CD4-positive, CD25-positive, alpha-beta regulatory T cell (primary cell): ENCODE data around the gene NLN. TPM values are rescaled to one million over a fixed set of nuclear protein-coding genes. Genes with fewer than 3 reads are reported as not detected.
"Not testable (repeated sequence)": the region's sequence is repeated elsewhere in the genome, so short reads cannot be mapped to it uniquely, and the experiment has no call there.

ENCODE experiments used
- ATAC-seq, 2 donors: fragments of 150-1000 bp; cut with Tn5 transposase; one replicate each; pipeline ENCODE4 v1.10.0; 2021; ENCODE audit warnings: low read depth in 2 of 2, moderate number of reproducible peaks in 2 of 2, moderate library complexity in 1 of 2
- DNase-seq, 3 donors: peaks; one replicate each; pipeline versions ENCODE4 v3.0.0 to v3.0.0-alpha.2; 2012 to 2022; ENCODE audit warnings: mixed read lengths in 1 of 3
- H3K27ac ChIP-seq: one replicate; pipeline ENCODE4 v1.7.0; 2013; ENCODE audit warnings: mild to moderate bottlenecking, low read length; ENCODE audit not compliant: insufficient read depth, poor library complexity, severe bottlenecking
- H3K27me3 ChIP-seq: one replicate; pipeline ENCODE4 v1.7.0; 2013; ENCODE audit warnings: low read length; ENCODE audit not compliant: control insufficient read depth, insufficient read depth
- H3K36me3 ChIP-seq: one replicate; pipeline ENCODE4 v1.7.0; 2013; ENCODE audit warnings: mild to moderate bottlenecking, low read length, moderate library complexity; ENCODE audit not compliant: control insufficient read depth, insufficient read depth
- H3K4me1 ChIP-seq: 2 replicates; pipeline ENCODE4 v1.7.0; 2013; ENCODE audit warnings: mild to moderate bottlenecking, low read length; ENCODE audit not compliant: insufficient read depth, control insufficient read depth, poor library complexity, severe bottlenecking
- H3K4me3 ChIP-seq: one replicate; pipeline ENCODE4 v1.7.0; 2013; ENCODE audit warnings: low read depth, mild to moderate bottlenecking, low read length, moderate library complexity
- H3K9me3 ChIP-seq, 2 experiments: 1 replicate in 1 of 2; 2 replicates in 1 of 2; pipeline ENCODE4 v1.7.0; 2013; ENCODE audit warnings: low read length in 2 of 2, mild to moderate bottlenecking in 1 of 2, moderate library complexity in 1 of 2; ENCODE audit not compliant: control insufficient read depth in 2 of 2
- H3K27ac Mint-ChIP-seq, 3 donors: one replicate each; pipeline ENCODE4 v1.8.0; 2020 to 2022; ENCODE audit warnings: mild to moderate bottlenecking in 3 of 3, mixed read lengths in 3 of 3, moderate library complexity in 2 of 3
- H3K27me3 Mint-ChIP-seq: one replicate; pipeline ENCODE4 v1.8.0; 2022; ENCODE audit warnings: mild to moderate bottlenecking, mixed read lengths
- H3K36me3 Mint-ChIP-seq: one replicate; pipeline ENCODE4 v1.8.0; 2020; ENCODE audit warnings: mixed read lengths
- H3K4me1 Mint-ChIP-seq, 4 donors: one replicate each; pipeline ENCODE4 v1.8.0; 2020 to 2022; ENCODE audit warnings: mixed read lengths in 4 of 4, mild to moderate bottlenecking in 1 of 4
- H3K4me3 Mint-ChIP-seq, 4 donors: one replicate each; pipeline ENCODE4 v1.8.0; 2020 to 2022; ENCODE audit warnings: mild to moderate bottlenecking in 4 of 4, mixed read lengths in 4 of 4, moderate library complexity in 3 of 4
- H3K9me3 Mint-ChIP-seq, 7 donors: one replicate each; pipeline ENCODE4 v1.8.0; 2020 to 2022; ENCODE audit warnings: mixed read lengths in 7 of 7, mild to moderate bottlenecking in 3 of 7, moderate library complexity in 2 of 7
- polyA plus RNA-seq, 4 donors: library from polyadenylated mRNA; unstranded; fragments of 300-500 nt; fragmentation: Illumina TruSeq; gene quantifications; one replicate each; pipeline ENCODE4 v1.2.3, GENCODE V29; 2021
- total RNA-seq: library from RNA; stranded (reverse); gene quantifications from one replicate; pipeline ENCODE4 v1.2.3, GENCODE V29; 2022

The NLN gene
- total and polyA plus RNA-seq, 5 donors from 2014 or later: 0.65 to 2.0 (median 1.7) TPM

DNA sequence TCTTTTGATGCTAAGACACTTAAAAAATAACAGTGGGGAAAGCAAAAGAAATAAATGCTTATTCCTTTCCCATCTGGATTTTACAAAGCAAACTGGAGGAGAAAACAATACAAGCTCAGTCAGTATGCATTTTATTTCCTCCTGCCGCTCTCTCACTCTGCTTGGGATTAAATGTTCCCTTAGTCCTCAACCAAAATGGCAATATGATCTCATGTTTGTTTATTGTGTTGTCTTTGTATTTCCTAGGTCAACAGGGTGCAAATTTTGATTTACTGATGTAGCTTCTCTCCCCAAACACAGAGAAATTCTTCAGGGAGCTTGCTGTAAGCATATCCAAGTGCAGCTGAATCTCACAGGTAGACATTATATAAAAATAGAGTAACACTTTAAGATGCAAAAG lies 112.3 kb downstream of the NLN start:
- no peak for DNase-seq
- Histone ChIP-seq H3K4me3 (no peak overlapping the region), H3K27me3 (no peaks in the 10 kb centered on the region), H3K4me1 (no peaks in the 10 kb centered on the region), H3K36me3 (no peaks in the 10 kb centered on the region), H3K9me3 (no peaks in the 10 kb centered on the region), H3K27ac (no peak overlapping the region)
- Mint-ChIP-seq H3K36me3 (no peaks in the 10 kb centered on the region), H3K27ac (no peak overlapping the region), H3K9me3 (peaks cover 0 to 1% (median 0%) of the 10 kb centered on the region in 7 donors), H3K27me3 (no peaks in the 10 kb centered on the region), H3K4me3 (no peak overlapping the region), H3K4me1 (no peaks in the 10 kb centered on the region)
- no peak for ATAC-seq

DNA sequence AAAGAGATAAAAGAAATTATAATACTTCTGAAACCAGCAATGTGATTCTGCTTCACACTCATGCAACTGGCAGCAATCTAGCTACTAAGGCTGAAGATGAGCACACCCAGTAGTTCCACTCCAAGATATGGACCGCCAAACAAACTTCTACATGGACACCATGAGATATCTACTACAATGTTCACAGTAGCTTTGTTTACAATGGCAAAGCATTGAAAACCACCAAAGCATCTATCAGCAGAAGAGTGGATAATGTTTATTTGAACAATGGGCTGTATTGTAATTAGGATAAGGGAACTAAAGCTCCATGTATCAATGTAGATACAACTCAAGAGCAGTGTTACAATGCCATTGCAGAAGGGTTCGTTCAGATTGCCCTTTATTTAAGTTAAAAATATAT lies 113.2 kb downstream of the NLN start:
- peaks cover 0 to 1% (median 0%) of the 10 kb centered on the region in 7 donors for H3K9me3 Mint-ChIP-seq
- Histone ChIP-seq H3K4me3 (no peak overlapping the region), H3K4me1 (no peaks in the 10 kb centered on the region), H3K36me3 (no peaks in the 10 kb centered on the region), H3K9me3 (no peaks in the 10 kb centered on the region), H3K27ac (no peak overlapping the region), H3K27me3 (no peaks in the 10 kb centered on the region)
- H3K27ac Mint-ChIP-seq: no peak overlapping the region
- no peak overlapping the region for H3K4me3 Mint-ChIP-seq
- H3K27me3 Mint-ChIP-seq: no peaks in the 10 kb centered on the region
- DNase-seq (no peak), ATAC-seq (no peak)
- peaks cover 0 to 2% (median 0%) of the 10 kb centered on the region in 4 donors for H3K4me1 Mint-ChIP-seq
- no peaks in the 10 kb centered on the region for H3K36me3 Mint-ChIP-seq

DNA sequence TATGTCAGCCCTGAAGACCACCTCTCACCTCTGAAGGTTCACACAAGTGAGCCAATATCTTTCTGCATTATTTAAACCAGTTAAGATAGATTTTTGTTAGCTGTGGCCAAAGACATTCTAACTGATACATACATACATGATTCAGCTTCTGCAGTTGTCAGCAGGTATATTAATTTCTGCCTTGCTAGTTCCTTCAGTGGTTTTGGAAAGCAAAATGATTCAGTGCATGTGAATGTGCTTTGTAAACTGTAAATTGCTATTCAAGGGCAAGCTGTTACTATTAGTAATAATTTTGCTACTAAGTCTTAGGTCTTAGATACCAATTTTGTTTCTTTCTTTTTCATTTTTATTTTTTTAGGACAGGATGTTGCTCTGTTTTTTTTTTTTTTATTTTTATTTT lies 115.1 kb downstream of the NLN start:
- no peak overlapping the region for H3K4me3 ChIP-seq
- Mint-ChIP-seq H3K27me3 (no peaks in the 10 kb centered on the region), H3K9me3 (peaks cover 0 to 1% (median 0%) of the 10 kb centered on the region in 7 donors), H3K27ac (no peak overlapping the region), H3K4me1 (peaks cover 0 to 3% (median 0%) of the 10 kb centered on the region in 4 donors), H3K4me3 (no peak overlapping the region), H3K36me3 (no peaks in the 10 kb centered on the region)
- no peaks in the 10 kb centered on the region for H3K27me3 ChIP-seq
- no peak overlapping the region for H3K27ac ChIP-seq
- DNase-seq: no peak
- H3K9me3 ChIP-seq: no peaks in the 10 kb centered on the region
- no peaks in the 10 kb centered on the region for H3K36me3 ChIP-seq
- H3K4me1 ChIP-seq: no peaks in the 10 kb centered on the region
- no peak for ATAC-seq

DNA sequence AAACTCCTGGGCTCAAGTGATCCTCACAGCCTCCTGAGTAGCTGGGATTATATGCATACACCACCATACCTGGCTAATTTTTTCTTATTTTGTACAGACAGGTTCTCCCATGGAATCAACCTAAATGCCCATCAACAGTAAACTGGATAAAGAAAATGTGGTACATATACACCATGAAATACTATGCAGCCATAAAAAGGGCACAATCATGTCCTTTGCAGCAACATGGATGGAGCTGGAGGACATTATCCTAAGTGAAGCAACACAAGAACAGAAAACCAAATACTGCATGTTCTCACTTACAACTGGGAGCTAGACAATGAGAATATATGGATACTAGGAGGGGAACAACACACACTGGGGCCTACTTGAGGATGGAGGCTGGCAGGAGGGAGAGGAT lies 117.2 kb downstream of the NLN start:
- not testable (repeated sequence) for H3K27ac Mint-ChIP-seq

DNA sequence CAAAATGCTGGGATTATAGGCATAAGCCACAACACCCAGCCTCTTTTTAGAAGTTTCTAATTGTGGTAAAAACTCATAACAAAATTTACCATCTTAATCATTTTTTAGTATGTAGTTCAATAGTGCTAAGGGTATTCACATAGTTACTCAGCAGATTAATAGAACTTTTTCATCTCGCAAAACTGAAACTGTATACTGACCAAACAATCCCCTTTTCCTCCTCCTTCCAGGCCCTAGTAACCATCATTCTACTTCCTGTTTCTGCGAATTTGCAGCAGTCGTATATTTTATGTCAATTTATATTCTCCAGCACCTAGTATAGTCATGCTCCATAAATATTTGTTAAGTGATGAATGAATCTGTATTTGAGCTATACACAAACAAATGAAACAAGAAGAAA lies 118.1 kb downstream of the NLN start:
- Histone ChIP-seq H3K4me3 (no peak overlapping the region), H3K27ac (no peak overlapping the region), H3K36me3 (no peaks in the 10 kb centered on the region), H3K4me1 (no peaks in the 10 kb centered on the region), H3K27me3 (no peaks in the 10 kb centered on the region), H3K9me3 (no peaks in the 10 kb centered on the region)
- Mint-ChIP-seq H3K4me3 (no peak overlapping the region), H3K27ac (peak overlapping the region in 1 of 3 donors; percentile 30), H3K36me3 (no peaks in the 10 kb centered on the region), H3K27me3 (no peaks in the 10 kb centered on the region), H3K4me1 (peaks cover 0 to 3% (median under 1%) of the 10 kb centered on the region in 4 donors), H3K9me3 (peaks cover 0 to 1% (median 0%) of the 10 kb centered on the region in 7 donors)
- DNase-seq: no peak
- no peak for ATAC-seq

More for the DNA sequence above, 117.2 kb downstream of the NLN start:
- not testable (repeated sequence) for H3K36me3 Mint-ChIP-seq, ATAC-seq, H3K27ac ChIP-seq, DNase-seq, H3K4me1 ChIP-seq, H3K36me3 ChIP-seq, H3K27me3 ChIP-seq, H3K9me3 ChIP-seq, H3K9me3 Mint-ChIP-seq, H3K4me3 Mint-ChIP-seq, H3K27me3 Mint-ChIP-seq, H3K4me3 ChIP-seq, H3K4me1 Mint-ChIP-seq

DNA sequence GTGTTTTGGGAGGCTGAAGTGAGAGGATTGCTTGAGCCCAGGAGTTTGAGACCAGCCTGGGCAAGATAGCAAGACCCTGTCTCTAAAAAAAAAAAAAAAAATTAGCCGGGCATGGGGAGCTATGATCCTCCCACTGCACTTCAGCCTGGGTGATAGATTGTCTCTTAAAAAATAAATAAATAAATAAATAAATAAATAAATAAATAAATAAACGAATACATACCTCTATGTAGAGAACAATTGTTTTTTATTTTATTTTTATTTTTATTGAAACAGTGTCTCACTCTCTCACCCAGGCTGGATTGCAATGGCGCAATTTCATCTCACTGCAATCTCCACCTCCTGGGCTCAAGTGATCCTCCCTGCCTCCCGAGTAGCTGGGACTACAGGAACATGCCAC lies 122.8 kb downstream of the NLN start:
- not testable (repeated sequence) for H3K4me3 Mint-ChIP-seq, H3K27me3 ChIP-seq, H3K4me1 ChIP-seq, H3K9me3 Mint-ChIP-seq, H3K27ac ChIP-seq, H3K36me3 Mint-ChIP-seq, H3K9me3 ChIP-seq, DNase-seq, H3K4me3 ChIP-seq, H3K27me3 Mint-ChIP-seq, H3K4me1 Mint-ChIP-seq, H3K36me3 ChIP-seq, ATAC-seq
- H3K27ac Mint-ChIP-seq: peak overlapping the region in 1 of 3 donors; percentile 60

DNA sequence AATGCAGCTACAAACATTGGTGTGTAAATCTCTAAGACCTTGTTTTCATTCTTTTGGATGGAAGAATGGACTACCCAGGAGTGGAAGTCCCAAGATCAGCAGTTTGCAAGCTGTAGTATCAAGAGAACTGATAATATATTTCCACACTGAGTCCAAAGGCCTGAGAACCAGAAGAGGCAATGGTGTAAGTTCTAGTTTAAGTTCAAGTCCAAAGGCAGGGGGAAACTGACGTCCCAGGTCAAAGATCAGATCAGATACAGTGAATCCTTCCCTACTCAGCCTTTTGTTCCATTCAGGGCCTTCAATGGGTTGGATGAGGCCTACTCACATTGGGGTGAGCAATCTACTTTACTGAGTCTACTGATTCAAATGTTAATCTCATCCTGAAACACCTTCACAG lies 124.1 kb downstream of the NLN start:
- ATAC-seq: no peak
- H3K27me3 Mint-ChIP-seq: peaks cover 2% of the 10 kb centered on the region
- Histone ChIP-seq H3K9me3 (no peaks in the 10 kb centered on the region), H3K4me3 (no peak overlapping the region), H3K27ac (no peak overlapping the region), H3K27me3 (no peaks in the 10 kb centered on the region), H3K4me1 (no peaks in the 10 kb centered on the region), H3K36me3 (no peaks in the 10 kb centered on the region)
- H3K9me3 Mint-ChIP-seq: peaks cover 0 to 4% (median 4%) of the 10 kb centered on the region in 7 donors
- no peak for DNase-seq
- peaks cover 0 to 6% (median 4%) of the 10 kb centered on the region in 4 donors for H3K4me1 Mint-ChIP-seq
- no peaks in the 10 kb centered on the region for H3K36me3 Mint-ChIP-seq
- H3K4me3 Mint-ChIP-seq: no peak overlapping the region
- H3K27ac Mint-ChIP-seq: no peak overlapping the region

DNA sequence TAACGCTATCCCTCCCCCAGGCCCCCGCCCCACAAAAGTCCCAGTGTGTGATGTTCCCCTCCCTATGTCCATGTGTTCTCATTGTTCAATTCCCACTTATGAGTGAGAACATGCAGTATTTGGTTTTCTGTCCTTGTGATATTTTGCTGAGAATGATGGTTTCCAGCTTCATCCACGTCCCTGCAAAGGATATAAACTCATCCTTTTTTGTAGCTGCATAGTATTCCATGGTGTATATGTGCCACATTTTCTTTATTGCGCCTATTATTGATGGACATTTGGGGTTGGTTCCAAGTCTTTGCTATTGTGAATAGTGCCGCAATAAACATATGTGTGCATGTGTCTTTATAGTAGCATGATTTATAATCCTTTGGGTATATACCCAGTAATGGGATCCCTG lies 125.0 kb downstream of the NLN start:
- ATAC-seq: not testable (repeated sequence)

More for the DNA sequence above, 125.0 kb downstream of the NLN start:
- not testable (repeated sequence) for H3K36me3 Mint-ChIP-seq, H3K9me3 Mint-ChIP-seq, H3K4me1 Mint-ChIP-seq, H3K9me3 ChIP-seq, H3K4me1 ChIP-seq, H3K27me3 Mint-ChIP-seq, DNase-seq, H3K36me3 ChIP-seq, H3K4me3 Mint-ChIP-seq, H3K4me3 ChIP-seq, H3K27me3 ChIP-seq, H3K27ac ChIP-seq, H3K27ac Mint-ChIP-seq
